HG02610 (cell line): ENCODE results near the gene SPEM3.

ENCODE experiments used
- ATAC-seq: cut with Tn5 transposase; IDR thresholded peaks from one replicate; pipeline ENCODE4 v1.9.1; 2021; ENCODE audit warnings: mild to moderate bottlenecking, moderate library complexity; ENCODE audit not compliant: unreplicated experiment

Gene SPEM3

DNA sequence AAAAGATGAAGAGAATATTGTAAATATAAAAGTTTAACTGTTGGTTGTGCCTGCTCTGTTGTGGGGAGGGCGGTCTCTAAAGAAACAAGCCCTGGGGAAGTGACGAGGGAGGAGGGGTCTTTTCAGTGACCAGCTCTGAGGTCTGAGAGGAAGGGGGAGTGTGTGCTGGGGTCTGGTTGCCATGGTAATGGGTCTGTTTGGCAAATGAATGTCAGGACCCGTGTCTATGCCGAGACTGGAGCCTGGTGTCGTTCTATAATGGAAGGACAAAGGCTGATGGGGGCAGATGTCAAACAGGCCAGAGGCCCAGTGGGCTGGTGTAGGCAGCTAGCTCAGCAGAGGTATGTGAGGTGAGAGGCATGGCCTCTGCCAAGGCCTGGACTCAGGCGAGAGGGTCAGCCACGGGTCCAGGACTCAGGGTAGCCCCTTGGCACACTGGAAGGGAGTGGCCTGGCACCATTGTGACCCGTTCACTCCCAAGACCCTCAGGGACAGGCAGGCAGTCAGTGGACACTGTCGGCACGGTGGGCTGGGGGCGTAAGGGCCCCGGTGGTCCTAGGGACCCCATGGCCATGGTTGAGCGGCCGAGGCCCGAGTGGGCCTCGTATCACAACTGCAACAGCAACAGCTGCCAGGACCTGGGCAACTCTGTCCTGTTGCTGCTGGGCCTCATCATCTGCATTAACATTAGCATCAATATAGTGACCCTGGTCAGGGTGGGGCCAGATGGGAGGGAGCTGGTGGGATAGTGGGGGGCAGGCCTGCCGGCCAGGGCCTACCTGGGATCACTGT is 8.6 kb upstream of the SPEM3 start, which contains the start of gene SPEM1:
TSS of gene SPEM1 (plus strand) at position 506 of the 792 bp plus-strand sequence. CDS start at position 567, 61 bp downstream.
- no peak for ATAC-seq

- no peak for ATAC-seq
These were observed 7.5 kb upstream of the SPEM3 start for GRCh38 chr17:7421186-7421585.

GRCh38 chr17:7423679-7424078 is 5.0 kb upstream of the SPEM3 start:
- ATAC-seq: no peak

DNA sequence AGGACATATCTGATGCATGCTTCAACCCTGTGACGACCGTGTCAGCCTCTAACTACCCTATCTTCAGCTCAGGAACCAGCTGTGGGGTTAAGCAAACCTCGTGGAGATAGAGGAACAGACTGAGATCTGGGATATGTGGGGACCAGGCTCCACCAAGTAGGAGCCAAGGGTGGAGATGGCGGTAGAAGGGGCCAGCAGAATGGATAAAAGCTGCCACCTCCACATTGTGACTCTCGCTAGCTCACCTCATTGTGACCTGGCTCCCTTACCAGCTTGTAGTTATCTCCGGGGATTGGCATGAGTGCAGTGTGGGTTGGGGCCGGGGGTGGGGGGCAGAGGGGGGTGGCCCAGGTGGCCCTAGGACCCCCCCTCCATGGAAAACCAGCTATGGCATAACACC is 3.3 kb upstream of the SPEM3 start, which contains the start of gene SPEM2:
TSS of gene SPEM2 (plus strand) at position 301 of the 400 bp plus-strand sequence. CDS start at position 374, 73 bp downstream.
- ATAC-seq: no peak

DNA sequence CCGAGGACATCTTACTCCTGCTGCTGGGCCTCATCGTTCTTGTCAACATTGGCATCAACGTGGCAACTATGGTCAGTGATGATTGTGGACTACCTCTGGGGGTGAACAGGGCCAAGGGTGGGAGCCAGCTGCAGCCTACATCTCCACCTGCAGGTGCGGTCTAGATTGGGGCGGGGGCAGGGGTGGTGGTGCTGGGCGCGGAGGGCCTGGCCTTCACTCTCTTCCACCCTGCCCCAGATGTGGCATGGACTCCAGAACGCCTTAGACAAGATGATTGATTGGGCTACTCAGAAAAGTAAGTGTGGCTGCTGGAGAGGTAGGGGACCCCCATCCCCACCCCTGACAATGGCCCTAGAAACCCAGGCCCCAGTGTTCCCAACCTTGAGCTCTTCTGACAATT is 2.9 kb upstream of the SPEM3 start:
- ATAC-seq: no peak

DNA sequence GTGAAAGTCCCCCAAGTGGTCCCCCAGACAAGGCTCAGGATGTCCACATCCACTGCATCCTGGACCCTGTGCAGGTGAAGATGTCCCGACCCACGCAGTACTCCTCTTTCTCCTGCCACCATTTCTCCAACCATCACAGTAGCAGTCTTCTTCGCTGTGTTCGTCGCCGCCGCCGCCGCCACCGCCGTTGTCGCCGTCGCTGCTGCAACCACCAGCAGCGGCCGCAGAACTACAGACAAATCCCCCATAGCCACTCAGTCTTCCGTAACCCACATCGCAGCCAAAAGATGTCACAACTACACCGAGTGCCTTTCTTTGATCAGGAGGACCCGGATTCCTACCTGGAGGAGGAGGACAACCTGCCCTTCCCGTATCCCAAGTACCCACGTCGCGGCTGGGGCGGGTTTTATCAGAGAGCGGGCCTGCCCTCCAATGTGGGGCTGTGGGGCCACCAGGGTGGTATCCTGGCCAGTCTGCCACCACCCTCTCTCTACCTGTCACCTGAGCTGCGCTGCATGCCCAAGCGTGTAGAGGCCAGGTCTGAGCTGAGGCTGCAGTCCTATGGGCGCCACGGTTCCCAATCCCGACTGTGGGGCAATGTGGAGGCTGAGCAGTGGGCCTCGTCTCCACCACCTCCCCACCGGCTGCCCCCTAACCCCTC is 2.3 kb upstream of the SPEM3 start:
- ATAC-seq: no peak

GRCh38 chr17:7426896-7427489 is 1.7 kb upstream of the SPEM3 start:
- no peak for ATAC-seq

DNA sequence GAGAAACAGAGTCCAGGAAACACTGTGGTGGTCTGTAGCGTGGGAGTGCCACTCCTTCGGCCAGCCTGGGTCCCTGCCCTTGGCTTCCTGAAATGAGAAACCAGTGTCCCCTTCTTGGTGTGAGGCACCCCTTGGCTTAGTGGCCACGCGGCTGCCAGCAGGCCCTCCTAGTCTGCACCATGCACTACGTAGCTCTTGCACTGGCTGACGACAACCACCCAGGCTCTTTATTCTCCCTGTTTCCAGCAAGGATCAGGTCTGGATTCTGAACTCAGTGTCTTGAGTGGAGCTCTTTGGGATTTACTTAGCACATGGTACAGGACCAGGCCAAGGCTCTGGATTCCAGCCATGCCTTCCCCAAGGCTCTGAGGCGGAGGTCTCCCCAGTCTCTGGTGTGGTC is 1.1 kb upstream of the SPEM3 start:
- ATAC-seq: no peak

DNA sequence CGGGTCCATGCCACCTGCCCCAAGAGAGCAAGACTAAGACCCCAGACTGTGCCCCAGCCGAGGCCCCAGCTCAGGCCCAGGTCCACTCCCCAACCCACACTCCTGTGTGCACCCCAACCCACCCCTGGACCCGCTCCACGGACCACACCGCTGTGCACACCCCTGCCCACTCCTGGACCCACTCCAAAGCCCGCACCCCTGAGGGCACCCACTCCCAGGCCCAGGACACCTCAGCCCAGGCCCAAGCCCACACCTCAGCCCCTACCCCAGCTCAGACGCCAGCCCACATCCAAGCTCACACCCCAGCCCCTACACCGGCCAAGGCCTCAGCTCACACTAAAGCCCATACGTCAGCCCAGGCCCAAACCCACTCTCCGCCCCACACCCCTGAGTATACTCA is 1.1 kb downstream of the SPEM3 start:
- ATAC-seq: no peak

- no peak for ATAC-seq
These were observed 2.6 kb downstream of the SPEM3 start for GRCh38 chr17:7431231-7431630.

GRCh38 chr17:7432296-7432695 is 3.6 kb downstream of the SPEM3 start:
- no peak for ATAC-seq

- peak; percentile 8 for ATAC-seq
These were observed 7.3 kb downstream of the SPEM3 start for GRCh38 chr17:7435676-7436555.

DNA sequence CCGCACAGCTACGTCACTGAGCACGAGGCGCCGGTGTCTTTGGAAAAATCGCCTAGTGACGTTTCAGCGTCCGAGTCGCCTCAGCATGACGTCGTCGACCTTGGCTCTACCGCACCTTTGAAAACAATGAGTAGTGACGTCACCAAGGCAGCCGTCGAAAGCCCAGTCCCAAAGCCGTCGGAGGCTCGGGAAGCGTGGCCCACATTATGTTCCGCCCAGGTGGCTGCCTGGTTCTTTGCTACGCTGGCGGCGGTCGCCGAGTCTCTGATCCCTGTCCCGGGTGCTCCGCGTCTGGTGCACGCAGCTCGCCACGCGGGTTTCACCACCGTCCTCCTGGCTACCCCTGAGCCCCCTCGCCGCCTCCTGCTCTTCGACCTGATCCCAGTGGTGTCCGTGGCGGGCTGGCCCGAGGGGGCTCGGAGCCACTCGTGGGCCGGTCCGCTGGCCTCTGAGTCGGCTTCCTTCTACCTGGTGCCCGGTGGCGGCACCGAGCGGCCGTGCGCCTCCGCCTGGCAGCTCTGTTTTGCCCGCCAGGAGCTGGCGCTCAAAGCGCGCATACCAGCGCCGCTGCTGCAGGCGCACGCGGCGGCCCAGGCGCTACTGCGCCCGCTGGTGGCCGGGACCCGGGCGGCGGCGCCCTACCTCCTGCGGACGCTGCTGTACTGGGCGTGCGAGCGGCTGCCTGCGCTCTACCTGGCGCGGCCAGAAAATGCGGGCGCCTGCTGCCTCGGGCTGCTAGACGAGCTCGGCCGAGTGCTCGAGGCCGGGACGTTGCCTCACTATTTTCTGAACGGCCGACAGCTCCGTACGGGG is 8.1 kb downstream of the SPEM3 start:
- ATAC-seq: no peak

DNA sequence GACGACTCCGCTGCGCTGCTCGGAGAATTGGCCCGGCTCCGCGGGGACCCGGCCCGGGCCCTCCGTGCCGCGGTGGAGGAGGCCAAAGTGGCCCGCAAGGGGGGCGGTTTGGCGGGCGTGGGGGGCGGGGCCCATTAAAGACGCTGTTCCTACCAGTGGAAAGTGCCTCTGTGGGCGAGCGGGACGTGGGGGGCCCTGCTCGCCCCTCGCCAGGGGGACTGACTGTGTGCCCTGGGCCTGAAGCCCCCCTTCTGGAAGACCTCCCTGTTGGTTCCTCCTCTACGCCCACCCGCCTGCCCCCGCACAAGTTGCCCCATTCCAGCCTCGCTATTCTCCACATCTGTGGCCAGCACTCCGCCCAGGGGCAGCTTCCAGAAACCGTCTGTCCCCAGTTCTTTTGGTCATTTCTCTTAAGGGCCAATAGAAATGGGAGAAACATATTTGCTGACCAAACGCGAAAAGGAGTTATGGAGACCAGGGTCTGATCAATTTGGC is 8.8 kb downstream of the SPEM3 start:
- ATAC-seq: no peak

- no peak for ATAC-seq
These were observed 9.4 kb downstream of the SPEM3 start for GRCh38 chr17:7437950-7438614.

DNA sequence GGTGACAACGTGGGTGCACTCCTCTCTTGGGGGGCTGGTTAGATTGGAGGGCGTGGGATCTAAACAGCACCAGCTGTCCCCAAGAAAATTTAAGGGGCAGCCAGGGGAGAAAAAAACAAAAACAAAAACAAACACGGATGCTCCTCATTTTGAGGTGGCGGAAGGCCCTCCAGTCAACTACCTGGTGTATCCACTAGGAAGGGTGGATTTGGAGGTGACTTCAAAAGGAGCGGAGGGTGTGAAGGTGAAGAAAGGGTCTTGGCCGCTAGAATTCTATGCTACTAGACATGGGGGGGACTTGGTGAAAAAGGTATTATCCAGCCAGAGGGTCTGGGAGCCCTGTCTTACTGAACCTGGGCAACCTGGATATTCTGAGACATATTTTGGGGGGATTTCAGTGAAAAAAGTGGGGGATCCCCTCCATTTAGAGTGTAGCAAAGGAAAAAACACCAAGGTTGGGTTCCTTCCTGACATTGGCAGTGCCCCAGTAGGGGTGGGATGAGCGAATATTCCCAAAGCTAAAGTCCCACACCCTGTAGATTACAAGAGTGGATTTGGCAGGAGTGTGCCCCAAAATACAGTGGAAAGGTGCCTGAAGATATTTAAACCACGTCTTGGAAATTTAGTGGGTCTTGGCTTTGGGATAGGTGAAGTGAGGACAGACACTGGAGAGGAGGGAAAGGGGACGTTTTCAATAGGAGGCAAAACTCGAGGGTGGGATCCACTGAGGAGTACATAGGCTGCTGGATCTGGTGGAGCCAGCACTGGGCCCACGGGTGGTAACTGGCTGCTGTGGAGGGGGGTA is 10.2 kb downstream of the SPEM3 start:
- ATAC-seq: no peak

DNA sequence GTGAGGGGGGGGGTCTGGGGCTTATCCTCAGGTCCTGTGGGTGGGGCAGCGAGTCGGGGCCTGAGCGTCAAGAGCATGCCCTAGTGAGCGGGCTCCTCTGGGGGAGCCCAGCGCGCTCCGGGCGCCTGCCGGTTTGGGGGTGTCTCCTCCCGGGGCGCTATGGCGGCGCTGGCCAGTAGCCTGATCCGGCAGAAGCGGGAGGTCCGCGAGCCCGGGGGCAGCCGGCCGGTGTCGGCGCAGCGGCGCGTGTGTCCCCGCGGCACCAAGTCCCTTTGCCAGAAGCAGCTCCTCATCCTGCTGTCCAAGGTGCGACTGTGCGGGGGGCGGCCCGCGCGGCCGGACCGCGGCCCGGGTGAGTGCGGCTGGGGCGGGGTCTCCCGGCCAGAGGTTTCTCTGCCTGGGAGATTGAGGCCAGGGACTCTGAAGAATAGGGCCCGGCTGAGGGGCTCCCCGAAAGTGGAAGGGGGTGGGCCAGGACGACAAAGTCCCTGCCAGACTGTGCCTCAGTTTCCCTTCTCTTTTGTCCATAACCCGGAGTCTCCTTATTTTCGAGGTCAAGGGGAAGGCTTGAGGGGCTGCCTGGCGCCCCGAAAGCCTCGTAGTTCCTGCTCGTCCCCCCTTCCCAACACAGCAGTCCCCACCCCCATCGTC is 10.9 kb downstream of the SPEM3 start, which contains the start of gene FGF11:
TSS of gene FGF11 (plus strand) at position 51 of the 651 bp plus-strand sequence. CDS start at position 160, 109 bp downstream.
- no peak for ATAC-seq
